ENCODE measurements around the gene SH2B2. TPM values are rescaled to one million over a fixed set of nuclear protein-coding genes. Genes with fewer than 3 reads are reported as not detected.

The SH2B2 gene
- 1 to 10 TPM in 2 of 4 donors, under 1 TPM in 2; 0.49 to 2.8 (median 1.2) TPM for total RNA-seq
- polyA plus RNA-seq = 0.84 TPM
- long read RNA-seq, donor 1, partial matches to known transcripts = 2 of 5 reads
- long read RNA-seq, donor 1, other reads (novel, unspliced or antisense) = 1 of 5 reads
- long read RNA-seq, donor 2, partial matches to known transcripts = 2 of 3 reads
- long read RNA-seq, donor 2, other reads (novel, unspliced or antisense) = 1 of 3 reads
- long read RNA-seq, donor 3 = 0 reads
- long read RNA-seq, donor 4, partial matches to known transcripts = 0 of 1 reads
- long read RNA-seq, donor 4, other reads (novel, unspliced or antisense) = 1 of 1 reads

DNA sequence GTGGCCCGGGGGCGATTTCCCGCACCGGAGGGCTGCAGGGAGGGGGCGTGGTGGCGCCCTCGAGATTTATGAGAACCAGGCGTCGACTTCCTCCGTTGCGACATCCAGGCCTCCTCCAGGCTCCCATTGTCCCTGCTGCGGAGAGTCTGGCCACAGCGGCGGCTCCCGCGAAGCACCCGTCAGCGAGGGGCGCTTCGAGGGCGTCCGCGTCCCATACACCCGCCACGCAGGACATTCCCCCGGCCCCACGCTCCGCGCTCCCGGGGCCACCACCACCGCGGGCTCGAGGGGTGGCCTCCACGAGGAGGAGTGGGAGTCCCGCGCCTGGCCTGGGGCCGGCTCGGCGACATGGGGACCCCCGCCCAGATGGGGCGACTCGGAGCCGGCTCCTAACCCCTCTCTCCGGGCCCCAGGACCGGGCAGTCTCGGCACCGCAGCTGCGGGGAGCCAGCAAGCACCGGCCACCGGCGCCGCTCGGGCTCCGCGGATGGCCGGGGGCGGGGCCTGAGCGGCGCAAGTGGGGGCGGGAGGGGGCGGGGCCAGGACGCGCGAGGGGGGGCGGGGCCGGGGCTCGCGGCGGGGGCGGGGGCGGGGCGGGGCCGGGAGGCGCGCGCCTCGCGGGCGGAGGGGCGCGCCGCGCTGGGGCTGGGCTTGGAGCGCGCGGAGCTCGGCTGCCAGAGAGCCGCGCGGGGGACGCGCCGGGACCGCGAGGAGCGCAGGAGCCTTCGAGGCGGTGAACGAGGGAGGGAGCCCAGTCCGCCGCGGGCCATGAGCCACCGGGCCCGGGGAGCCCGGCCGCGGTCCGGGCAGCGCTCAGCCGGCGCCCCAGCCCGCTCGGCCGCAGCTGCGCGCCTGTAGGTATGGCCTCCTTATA is at the start of gene SH2B2:
SH2B2 (plus strand) TSS at position 632 of the 874 bp plus-strand sequence. CDS start 13,683 bp downstream, outside the sequence.
- Histone ChIP-seq H3K9me3 (ENCODE audit: control insufficient read depth, low read length) (no peaks in the 10 kb centered on the region), H3K4me1 (ENCODE audit: control insufficient read depth, insufficient read depth, low read length) (no peaks in the 10 kb centered on the region), H3K27ac (ENCODE audit: low read length) (peak within 1 kb of the TSS; percentile 81), H3K27me3 (ENCODE audit: control insufficient read depth, insufficient read depth) (no peaks in the 10 kb centered on the region), H3K4me3 (ENCODE audit: low read length) (peak within 1 kb of the TSS; percentile 70)
- peak; percentile 76 to 84 for ATAC-seq
- intact Hi-C loops (cut with DNase I) = loop anchor here in 2 of 4 donors (5.0 to 10.0 kb wide), 2 partner anchors 106 to 108 kb away; partner anchors contain the start of gene PRKRIP1 (in 1 of the 2)
- DNase-seq = peak; percentile 85 to 93 (median 90)
- under 1% methylated on average over 110 of the region's 116 CpGs for WGBS

DNA sequence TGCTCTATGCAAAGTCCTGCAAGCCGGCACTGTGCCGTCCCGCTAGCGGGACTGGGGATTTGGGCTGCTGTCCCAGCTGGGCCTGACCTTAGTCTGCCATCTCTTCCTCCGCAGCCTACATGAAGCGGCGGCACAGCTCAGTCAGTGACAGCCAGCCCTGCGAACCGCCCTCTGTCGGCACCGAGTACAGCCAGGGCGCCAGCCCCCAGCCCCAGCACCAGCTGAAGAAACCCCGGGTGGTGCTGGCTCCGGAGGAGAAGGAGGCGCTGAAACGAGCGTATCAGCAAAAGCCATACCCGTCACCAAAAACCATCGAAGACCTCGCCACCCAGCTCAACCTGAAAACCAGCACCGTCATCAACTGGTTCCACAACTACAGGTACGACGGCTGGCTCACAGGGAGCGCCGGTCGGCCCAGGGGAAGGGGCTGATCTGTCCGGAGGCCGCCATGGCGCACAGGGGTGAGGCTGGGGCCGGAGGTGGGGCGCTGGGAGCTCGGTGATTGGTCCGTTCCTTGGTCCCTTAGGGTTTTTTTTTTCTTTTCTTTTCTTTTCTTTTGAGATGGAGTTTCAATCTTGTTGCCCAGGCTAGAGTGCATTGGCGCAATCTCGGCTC is 47.4 kb upstream of the SH2B2 start:
- no peak for DNase-seq
- H3K9me3 ChIP-seq (ENCODE audit: control insufficient read depth, low read length) = no peaks in the 10 kb centered on the region

DNA sequence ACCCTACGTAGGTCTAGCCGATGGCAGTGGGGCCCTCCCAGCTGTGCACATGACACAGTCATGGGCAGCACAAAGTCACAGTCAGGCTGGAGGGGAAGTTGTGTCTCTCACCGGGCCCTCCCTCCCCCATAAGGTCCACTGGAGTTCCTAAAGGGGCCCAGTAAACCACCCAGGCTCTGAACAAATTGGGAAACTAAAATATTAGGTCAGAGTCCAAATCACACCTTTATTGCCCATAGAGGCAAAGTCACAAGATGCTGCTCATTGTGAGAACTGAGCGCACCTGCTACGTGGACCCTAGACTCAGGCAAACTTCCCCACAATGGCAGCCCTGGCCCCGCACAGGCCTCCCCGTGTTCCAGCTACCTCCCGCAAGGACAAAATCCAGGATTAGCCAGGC is 45.2 kb upstream of the SH2B2 start:
- Histone ChIP-seq H3K4me1 (ENCODE audit: control insufficient read depth, insufficient read depth, low read length) (no peaks in the 10 kb centered on the region), H3K9me3 (ENCODE audit: control insufficient read depth, low read length) (no peaks in the 10 kb centered on the region), H3K27me3 (ENCODE audit: control insufficient read depth, insufficient read depth) (no peaks in the 10 kb centered on the region), H3K4me3 (ENCODE audit: low read length) (no peak overlapping the region), H3K27ac (ENCODE audit: low read length) (no peak overlapping the region)
- intact Hi-C loops (cut with DNase I) = loop anchor here in 1 of 4 donors (10.0 kb wide), 1 partner anchor 57 kb away; no protein-coding TSS in a partner anchor
- DNase-seq = no peak
- ATAC-seq = no peak
- WGBS = 91% methylated on average over 8 of the region's 8 CpGs

More for the DNA sequence above, 47.4 kb upstream of the SH2B2 start:
- no peak for ATAC-seq
- intact Hi-C loops (cut with DNase I) = loop anchor here in 3 of 4 donors (5.0 to 10.0 kb wide), 3 partner anchors 425 to 555 kb away; partner anchors contain the start of gene CUX1 (in 2 of the 3)
- no peaks in the 10 kb centered on the region for H3K4me1 ChIP-seq (ENCODE audit: control insufficient read depth, insufficient read depth, low read length)
- no peak overlapping the region for H3K27ac ChIP-seq (ENCODE audit: low read length)
- 95% methylated on average over 35 of the region's 35 CpGs for WGBS
- H3K27me3 ChIP-seq (ENCODE audit: control insufficient read depth, insufficient read depth) = no peaks in the 10 kb centered on the region
- no peak overlapping the region for H3K4me3 ChIP-seq (ENCODE audit: low read length)

DNA sequence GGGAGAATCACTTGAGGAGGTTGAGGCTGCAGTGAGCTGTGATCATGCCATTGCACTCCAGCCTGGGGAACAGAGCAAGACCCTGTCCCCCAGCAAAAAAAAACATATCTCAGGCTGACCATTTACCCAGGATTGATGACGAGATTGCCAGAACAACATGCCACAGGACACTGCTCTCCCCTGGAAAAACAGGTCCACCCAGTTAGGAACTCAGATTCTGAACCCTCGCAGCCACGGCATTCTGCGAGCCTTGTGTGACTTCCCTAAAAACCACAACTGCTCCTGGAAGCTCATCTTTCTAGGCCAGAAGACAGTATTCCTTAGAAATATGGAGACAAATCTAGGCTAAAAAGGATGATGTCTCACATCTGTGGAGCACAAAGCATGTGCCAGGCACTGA is 42.1 kb upstream of the SH2B2 start:
- WGBS = 93% methylated on average over 4 of the region's 4 CpGs
- intact Hi-C loops (cut with DNase I) = loop anchor here in 1 of 4 donors (10.0 kb wide), 1 partner anchor 60 kb away; no protein-coding TSS in a partner anchor

DNA sequence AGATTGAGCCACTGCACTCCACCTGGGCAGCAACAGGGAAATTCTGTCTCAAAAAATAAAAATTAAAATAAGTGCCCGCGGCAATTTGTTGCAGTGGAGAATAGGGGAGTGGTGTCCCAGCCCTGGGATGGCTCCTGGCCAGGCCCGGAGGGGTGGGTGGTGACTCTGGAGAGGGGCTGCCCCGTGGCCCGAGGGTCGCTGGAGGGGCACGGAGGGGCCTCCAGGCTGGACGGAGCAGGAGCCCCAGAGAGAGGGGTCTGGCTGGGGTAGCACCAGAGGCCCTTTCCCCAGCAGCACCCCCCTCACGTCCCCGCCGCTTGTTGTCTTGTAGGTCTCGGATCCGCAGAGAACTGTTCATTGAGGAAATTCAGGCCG is 38.6 kb upstream of the SH2B2 start:
- WGBS = 91% methylated on average over 14 of the region's 14 CpGs
- Histone ChIP-seq H3K27me3 (ENCODE audit: control insufficient read depth, insufficient read depth) (no peaks in the 10 kb centered on the region), H3K27ac (ENCODE audit: low read length) (no peak overlapping the region), H3K4me3 (ENCODE audit: low read length) (no peak overlapping the region), H3K9me3 (ENCODE audit: control insufficient read depth, low read length) (no peaks in the 10 kb centered on the region), H3K4me1 (ENCODE audit: control insufficient read depth, insufficient read depth, low read length) (no peaks in the 10 kb centered on the region)
- intact Hi-C loops (cut with DNase I) = loop anchor here in 1 of 4 donors (10.0 kb wide), 1 partner anchor 63 kb away; no protein-coding TSS in a partner anchor
- ATAC-seq (peak; percentile 18 to 34), DNase-seq (peak in 1 of 3 donors; percentile 53)

More for the DNA sequence above, 42.1 kb upstream of the SH2B2 start:
- Histone ChIP-seq H3K27me3 (ENCODE audit: control insufficient read depth, insufficient read depth) (no peaks in the 10 kb centered on the region), H3K9me3 (ENCODE audit: control insufficient read depth, low read length) (no peaks in the 10 kb centered on the region), H3K4me1 (ENCODE audit: control insufficient read depth, insufficient read depth, low read length) (no peaks in the 10 kb centered on the region), H3K27ac (ENCODE audit: low read length) (no peak overlapping the region), H3K4me3 (ENCODE audit: low read length) (no peak overlapping the region)
- ATAC-seq (no peak), DNase-seq (no peak)

DNA sequence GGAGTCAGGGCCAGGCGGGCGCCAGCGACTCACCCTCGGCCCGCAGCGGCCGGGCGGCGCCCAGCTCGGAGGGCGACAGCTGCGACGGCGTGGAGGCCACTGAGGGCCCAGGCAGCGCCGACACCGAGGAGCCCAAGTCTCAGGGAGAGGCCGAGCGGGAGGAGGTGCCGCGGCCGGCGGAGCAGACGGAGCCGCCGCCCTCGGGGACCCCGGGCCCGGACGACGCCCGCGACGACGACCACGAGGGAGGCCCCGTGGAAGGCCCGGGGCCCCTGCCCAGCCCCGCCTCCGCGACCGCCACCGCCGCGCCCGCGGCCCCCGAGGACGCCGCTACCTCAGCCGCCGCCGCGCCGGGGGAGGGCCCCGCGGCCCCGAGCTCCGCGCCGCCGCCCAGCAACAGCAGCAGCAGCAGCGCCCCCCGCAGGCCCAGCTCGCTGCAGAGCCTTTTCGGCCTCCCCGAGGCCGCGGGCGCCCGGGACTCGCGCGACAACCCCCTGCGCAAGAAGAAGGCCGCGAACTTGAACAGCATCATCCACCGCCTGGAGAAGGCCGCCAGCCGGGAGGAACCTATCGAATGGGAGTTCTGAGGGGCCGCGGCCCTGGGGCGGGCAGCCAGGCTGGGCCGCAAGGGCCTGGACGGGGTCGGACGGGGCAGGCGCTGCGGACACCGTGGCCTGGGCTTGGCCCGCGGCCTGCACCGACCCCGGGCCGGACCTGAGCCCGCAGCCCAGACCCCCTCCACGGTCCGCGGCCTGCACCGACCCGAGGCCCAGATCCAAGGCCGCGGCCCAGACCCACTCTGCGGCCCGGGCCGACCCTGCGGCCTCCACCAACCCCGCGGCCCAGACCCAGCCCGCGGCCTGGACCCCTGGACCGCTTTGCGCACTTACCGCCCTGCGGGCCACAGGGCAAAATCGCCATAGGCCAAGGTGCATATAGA is 37.9 kb upstream of the SH2B2 start:
- Histone ChIP-seq H3K9me3 (ENCODE audit: control insufficient read depth, low read length) (no peaks in the 10 kb centered on the region), H3K4me3 (ENCODE audit: low read length) (no peak overlapping the region), H3K4me1 (ENCODE audit: control insufficient read depth, insufficient read depth, low read length) (no peaks in the 10 kb centered on the region), H3K27ac (ENCODE audit: low read length) (no peak overlapping the region), H3K27me3 (ENCODE audit: control insufficient read depth, insufficient read depth) (no peaks in the 10 kb centered on the region)
- ATAC-seq (peak; percentile 20 to 44), DNase-seq (peak in 1 of 3 donors; percentile 58)
- intact Hi-C loops (cut with DNase I) = loop anchor here in 1 of 4 donors (10.0 kb wide), 1 partner anchor 64 kb away; no protein-coding TSS in a partner anchor
- 88% methylated on average over 117 of the region's 117 CpGs for WGBS

DNA sequence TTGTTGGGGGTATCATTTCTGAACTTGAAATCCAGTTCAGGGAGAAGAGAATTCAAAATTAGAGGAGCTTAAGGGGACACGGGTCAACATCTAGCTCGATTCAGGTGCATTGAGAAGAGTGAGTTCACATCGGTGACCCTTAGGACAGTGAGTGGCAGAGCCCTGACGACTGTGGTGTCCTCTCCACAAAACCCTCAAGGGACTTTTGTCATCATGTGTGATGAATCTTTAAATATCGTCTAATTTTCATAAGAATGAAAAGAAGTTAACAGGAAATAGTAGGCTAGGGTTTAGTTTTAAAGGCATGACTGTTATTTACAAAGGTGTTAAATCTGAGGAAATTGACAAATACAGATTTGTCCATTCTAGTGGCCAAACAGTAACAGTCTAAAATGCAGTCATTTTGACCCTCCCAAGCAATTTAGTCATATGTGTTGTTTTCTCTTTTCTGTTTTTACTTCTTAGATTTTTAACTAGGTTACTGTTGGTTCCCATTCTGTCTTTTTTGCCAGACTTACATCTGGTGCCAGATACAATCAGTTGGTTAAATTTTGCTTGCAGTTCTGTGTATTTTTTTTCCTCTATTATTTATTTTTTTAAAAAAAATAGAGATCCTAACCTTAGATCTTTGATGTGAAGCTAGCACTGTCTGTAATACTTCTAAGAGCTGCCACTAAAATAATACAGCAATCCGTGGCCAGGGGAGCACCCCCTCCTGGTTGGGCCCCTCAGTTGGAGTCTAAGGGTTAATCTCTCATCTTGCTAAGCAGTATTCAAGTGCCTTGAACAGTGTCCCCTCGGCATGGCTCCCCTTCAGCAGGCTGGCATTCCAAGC is 34.9 kb upstream of the SH2B2 start:
- Histone ChIP-seq H3K4me1 (ENCODE audit: control insufficient read depth, insufficient read depth, low read length) (no peaks in the 10 kb centered on the region), H3K9me3 (ENCODE audit: control insufficient read depth, low read length) (no peaks in the 10 kb centered on the region), H3K4me3 (ENCODE audit: low read length) (no peak overlapping the region), H3K27ac (ENCODE audit: low read length) (no peak overlapping the region), H3K27me3 (ENCODE audit: control insufficient read depth, insufficient read depth) (no peaks in the 10 kb centered on the region)
- intact Hi-C loops (cut with DNase I) = no loop called here
- DNase-seq (peak in 1 of 3 donors; percentile 2), ATAC-seq (no peak)
- 76% methylated on average over 7 of the region's 7 CpGs for WGBS

DNA sequence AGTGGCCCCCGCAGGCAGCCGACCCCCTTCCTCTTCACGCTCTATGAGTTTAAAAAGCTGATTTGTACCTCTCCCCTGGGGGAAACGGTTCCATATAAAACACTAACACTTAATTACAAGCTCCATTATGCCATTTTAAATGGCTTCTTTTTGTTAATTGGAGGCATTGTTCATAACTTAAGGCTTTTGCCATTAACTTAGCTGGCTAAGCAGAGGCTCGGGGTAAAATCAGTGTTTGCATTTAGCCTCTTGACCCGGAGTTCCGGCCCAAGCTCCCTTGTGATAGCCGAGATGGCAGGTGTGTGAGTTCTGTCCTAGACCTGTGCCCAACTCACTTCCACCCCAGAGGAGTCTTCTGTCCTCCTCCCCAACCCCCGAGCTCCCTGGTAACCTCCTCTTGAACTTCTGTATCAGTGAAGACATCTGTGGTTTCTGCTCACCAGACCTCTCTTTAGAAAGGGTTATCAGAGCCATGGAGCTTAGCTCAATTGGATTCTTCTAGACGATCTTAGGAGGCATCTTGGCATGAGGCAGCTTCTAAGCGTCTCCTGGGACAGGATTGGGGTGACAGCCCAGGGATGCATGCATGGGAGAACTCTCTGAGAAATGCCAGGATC is 34.2 kb upstream of the SH2B2 start:
- no peaks in the 10 kb centered on the region for H3K9me3 ChIP-seq (ENCODE audit: control insufficient read depth, low read length)
- DNase-seq (peak in 1 of 3 donors; percentile 3), ATAC-seq (no peak)
- 83% methylated on average over 11 of the region's 11 CpGs for WGBS
- intact Hi-C loops (cut with DNase I) = no loop called here
- no peaks in the 10 kb centered on the region for H3K4me1 ChIP-seq (ENCODE audit: control insufficient read depth, insufficient read depth, low read length)
- H3K4me3 ChIP-seq (ENCODE audit: low read length) = no peak overlapping the region
- no peak overlapping the region for H3K27ac ChIP-seq (ENCODE audit: low read length)
- H3K27me3 ChIP-seq (ENCODE audit: control insufficient read depth, insufficient read depth) = no peaks in the 10 kb centered on the region
